Posterior vena cava (tissue), 2 donors: ENCODE data around the gene CA5A. TPM values are rescaled to one million over a fixed set of nuclear protein-coding genes. Genes with fewer than 3 reads are reported as not detected.

ENCODE experiments used
- DNase-seq: peaks from one replicate; pipeline ENCODE4 v3.0.0-alpha.2; 2020; ENCODE audit warnings: low spot score
- intact Hi-C, 2 donors: fragments of 100-400 bp; cut with DNase I; formaldehyde crosslinking; loops; one replicate each; pipeline versions ENCODE4 v1.14.1 to v1.14.2; 2022 to 2023
- total RNA-seq, 2 donors: library from RNA; stranded (reverse); fragmentation: NEBNext Ultra II Directional; extraction: Animal tissue kit (Norgen Biotek cat#: 25700); gene quantifications; one replicate each; pipeline ENCODE4 v1.2.1, GENCODE V29; 2021
- donor health status: DM: yes; HTN: yes; CAD: no.
- donor health status: DM: yes; HTN: yes; CAD: no.

The CA5A gene
- total RNA-seq, 2 donors from 2014 or later, result not detected

- intact Hi-C loops, result no loop called here
- no peak for DNase-seq
Observed at GRCh38 chr16:87966064-87966645, 29.8 kb upstream of the CA5A start.

DNA sequence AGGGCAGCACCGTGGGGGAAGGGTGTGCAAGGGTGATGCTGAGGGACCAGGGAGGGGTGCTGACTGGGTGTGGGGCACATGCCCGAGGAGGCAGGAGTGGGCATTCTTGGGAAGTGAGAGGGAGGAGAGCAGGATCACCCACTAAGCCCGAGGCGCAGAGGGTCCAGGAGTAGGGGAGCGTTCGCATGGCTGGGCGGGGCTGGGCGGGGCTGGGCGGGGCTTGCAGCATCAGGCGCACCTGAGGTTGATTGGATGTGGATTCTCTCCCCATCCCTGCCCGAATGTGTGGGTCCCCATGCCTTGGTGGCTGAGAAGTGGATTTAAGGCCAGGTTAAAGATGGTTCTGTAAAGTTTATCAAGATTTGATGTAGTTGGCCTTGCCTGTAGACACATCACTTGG is 29.1 kb upstream of the CA5A start:
- intact Hi-C loops, result no loop called here
- DNase-seq, result no peak

GRCh38 chr16:87964049-87964659 is 27.8 kb upstream of the CA5A start:
- intact Hi-C loops, result no loop called here

DNA sequence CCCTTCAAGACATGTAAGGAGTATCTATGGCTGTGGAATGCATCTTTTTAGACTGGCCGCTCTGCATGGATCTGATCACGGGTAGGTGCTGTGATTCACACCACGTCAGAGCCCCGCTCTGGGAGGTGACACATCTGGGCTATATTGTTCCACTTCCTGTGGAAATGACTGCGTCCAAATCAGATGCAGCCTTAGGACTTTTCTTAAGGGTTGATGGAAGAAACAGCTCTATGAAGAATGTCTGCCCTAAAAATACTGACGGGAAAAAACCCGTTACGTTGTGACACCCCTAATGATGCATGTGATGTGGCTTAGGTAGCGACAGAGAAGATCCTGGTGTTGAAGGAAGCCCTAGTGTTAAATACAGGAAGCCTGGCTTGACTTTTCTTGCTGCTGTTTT is 27.1 kb upstream of the CA5A start:
- DNase-seq, result no peak
- intact Hi-C loops, result no loop called here

More at GRCh38 chr16:87964049-87964659, 27.8 kb upstream of the CA5A start:
- no peak for DNase-seq

DNA sequence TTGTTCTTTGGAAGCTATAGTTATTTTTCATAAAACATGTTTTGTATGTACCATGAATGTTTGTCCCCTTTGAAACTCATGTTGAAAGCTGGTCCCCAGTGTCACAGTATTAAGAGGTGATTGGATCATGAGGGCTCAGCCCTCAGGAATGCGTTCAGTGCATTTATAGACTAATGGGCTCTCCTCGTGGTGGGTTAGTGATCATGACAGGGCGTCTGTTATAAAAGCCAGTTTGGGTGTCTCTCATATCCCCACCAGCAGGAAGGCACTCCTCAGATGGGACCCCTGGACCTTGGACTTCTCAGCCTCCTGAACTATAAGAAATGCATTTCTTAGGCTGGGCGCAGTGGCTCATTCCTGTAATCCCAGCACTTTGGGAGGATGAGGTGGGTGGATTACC is 25.3 kb upstream of the CA5A start:
- intact Hi-C loops, result no loop called here

DNA sequence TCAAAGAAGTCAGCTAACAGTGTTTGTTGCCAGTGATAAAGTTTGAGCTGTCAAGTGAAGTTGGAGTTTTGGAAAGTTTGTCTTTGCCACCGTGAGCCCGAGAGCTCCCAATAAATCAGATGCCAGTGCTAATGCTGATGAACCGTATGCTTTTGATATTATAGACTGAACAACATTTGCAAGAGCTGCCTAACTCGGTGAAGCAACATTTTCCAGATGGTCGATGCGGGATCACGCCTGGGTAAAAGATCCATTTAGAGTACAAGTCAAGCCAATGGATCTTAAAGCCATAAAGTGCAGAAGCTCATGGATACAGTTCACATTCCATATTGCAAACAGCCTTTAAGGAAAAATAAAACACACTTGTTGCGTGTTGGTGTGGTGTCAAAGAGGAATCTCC is 24.5 kb upstream of the CA5A start:
- intact Hi-C loops, result no loop called here
- no peak for DNase-seq

More for the DNA sequence above, 25.3 kb upstream of the CA5A start:
- no peak for DNase-seq

DNA sequence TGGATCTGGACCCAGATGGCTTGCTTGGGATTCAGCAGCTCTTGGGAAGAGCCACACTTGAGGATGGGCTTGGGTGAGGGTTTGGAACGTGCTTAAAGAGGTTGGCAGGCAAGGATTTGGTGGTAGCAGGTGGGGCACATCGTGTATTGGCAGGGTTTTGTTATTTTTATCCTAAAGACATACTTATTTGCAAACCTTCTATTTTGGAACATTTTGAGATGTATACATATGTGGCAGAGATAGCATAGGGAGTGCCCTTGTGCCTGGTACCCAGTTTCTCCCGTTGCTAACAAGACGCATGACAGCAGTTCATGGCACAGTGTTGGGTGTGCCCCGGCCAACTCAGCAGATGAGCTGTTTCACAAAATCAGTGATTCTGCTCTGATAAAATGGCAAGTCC is 24.0 kb upstream of the CA5A start:
- no peak for DNase-seq
- intact Hi-C loops, result no loop called here

DNA sequence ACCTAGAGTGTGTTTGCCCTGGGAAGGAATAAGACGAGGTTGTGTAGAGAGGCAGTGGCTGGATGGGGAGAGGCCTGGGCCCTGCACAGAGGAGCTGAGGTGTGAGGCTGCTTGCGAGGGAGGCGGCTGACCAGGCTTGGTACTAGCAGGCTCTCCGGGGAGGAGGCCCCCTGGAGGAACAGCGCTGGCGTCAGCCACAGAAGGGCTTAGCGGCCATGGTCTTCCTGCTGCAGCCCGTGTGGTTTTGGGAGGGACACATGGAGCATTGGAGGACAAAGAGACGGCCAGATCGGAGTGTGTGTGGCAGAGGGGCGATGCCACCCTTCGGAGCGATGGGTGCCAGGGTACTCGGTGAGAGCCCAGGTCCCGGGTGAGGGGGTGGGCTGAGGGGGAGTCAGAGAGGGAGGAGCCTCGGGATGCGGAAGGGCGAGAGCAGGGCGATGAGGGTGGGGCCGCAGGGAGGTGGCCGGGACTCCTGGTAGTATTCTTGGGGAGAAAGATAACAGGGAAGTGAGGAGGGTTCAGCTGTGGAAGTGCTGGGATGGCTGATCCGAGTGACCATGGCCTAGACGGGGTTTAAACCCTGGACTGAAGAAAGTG is 23.2 kb upstream of the CA5A start:
- no peak for DNase-seq
- intact Hi-C loops, result no loop called here

GRCh38 chr16:87958632-87959031 is 22.3 kb upstream of the CA5A start:
- intact Hi-C loops, result no loop called here
- no peak for DNase-seq

GRCh38 chr16:87957296-87958094 is 21.2 kb upstream of the CA5A start:
- intact Hi-C loops, result no loop called here
- DNase-seq, result no peak

DNA sequence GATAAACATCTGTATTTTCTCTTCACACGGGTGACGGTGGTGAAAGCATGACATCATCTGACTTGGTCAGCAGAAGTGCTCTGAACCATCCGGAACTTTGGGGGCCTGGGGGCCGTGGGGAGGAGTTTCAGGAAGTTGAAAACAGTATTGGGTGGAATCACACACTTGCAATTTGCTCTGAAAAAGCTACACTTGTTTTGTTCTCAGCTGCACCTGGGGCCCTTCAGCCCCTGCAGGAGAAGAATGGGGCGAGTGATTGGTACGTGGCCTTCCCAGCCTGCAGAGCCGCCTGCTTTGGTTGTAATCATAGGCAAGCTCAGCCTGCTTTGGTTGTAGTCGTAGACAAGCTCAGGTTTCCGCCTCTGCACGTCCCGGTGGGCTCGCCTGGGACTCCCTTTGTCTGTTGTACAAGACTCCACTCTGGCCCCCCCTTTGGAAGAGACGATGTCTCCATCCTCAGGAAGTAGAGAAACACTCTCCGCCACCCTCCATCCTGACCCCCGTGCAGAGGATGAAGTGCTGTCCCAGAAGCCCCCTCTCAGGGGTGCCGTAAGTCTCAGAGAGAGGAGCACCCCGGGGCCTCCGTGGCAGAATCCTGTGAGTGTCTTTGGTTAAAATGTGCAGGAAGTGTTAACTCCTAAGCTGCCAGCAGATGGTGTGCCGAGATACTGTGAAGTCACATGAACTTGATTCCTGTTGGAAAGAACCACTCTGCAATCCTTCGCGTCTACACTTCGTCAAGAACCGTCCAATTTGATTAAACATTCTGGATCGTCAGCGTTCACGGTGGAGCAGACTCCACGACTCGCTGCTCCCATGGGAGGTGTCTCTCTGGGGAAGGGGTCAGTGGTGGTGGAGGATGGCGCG is 20.3 kb upstream of the CA5A start:
- intact Hi-C loops, result no loop called here
- DNase-seq, result no peak

- intact Hi-C loops, result no loop called here
- no peak for DNase-seq
Observed at GRCh38 chr16:87956098-87956364, 19.7 kb upstream of the CA5A start.

DNA sequence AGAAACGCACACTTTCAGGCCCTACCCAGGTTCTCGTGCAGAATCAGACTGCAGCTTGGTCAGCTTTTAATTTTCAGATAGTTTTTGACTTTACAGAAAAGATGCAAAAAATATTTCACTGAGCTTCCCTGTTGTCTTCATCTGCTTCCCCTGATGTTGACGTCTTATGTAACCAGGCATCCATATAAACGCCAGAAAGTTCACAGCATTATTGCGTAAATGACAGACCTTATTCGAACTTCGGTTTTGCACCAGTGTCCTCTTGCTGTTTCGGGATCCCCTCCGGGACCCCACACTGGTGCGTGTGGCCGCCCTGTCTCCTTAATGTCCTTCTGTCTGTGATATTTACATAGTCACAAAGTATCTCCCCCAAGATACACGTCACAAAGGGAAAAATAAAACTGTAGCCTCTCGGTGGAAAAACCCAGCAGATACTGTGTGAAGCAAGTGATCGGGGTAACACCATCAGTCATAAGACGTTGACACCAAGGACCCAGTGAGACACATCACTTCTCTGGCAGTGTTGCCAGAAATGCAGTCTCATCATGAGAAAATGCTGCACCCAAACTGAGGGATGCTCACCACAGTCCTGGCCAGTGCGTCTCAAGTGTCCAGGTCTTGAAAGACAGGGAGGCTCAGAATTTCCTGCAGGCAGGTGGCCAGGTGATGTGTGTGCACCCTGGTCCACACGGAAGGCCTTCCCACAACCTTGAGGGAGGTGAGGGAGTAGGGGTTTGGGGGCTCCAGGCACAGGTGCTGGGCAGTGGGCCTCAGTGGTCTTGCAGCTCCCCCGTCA is 19.2 kb upstream of the CA5A start:
- DNase-seq, result no peak
- intact Hi-C loops, result no loop called here

GRCh38 chr16:87954826-87955225 is 18.5 kb upstream of the CA5A start:
- no peak for DNase-seq
- intact Hi-C loops, result no loop called here

- no peak for DNase-seq
- intact Hi-C loops, result no loop called here
Observed at GRCh38 chr16:87954361-87954760, 18.0 kb upstream of the CA5A start.

DNA sequence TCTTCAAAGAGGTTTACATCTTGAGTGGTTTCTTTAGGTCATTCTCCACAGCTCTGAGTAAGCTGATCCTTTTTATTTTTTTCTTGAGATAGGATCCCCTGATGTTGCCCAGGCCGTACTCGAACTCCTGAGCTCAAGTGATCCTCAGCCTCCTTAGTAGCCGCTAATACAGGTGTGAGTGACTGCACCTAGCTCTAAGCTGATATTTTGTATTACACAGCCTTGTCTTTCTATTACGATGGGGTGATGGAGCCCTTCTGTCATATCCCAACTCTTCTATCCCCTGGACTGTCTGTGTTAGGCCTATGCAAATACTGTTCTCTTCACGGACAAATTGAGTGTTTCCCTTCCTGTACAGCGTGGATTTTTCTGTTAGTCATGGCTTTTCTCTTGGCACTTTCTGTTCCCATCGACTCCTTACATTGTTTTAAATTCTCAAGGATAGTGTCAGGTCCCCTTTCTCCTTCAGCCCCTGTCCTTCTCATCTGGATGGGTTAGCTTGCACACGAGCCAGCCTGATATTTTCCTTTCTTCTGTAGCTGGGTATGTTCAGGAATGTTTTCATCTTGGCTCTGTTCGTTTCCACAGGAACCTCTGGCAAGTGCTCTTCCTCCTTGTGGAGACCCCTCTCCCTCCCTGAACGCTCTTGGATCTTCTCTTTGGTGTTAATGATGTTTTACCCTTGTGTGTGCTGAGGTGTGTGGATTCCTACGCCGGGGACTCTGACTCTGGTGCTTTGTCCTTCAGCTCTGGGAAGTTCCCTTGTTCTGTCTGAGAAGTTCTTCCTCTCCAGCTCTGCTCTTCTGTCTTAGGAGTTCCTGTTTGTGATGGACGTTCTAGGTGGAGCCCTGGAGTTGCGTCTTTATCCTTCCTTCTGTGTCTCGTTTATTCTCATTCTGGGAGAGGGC is 17.2 kb upstream of the CA5A start:
- intact Hi-C loops, result no loop called here
- DNase-seq, result no peak

DNA sequence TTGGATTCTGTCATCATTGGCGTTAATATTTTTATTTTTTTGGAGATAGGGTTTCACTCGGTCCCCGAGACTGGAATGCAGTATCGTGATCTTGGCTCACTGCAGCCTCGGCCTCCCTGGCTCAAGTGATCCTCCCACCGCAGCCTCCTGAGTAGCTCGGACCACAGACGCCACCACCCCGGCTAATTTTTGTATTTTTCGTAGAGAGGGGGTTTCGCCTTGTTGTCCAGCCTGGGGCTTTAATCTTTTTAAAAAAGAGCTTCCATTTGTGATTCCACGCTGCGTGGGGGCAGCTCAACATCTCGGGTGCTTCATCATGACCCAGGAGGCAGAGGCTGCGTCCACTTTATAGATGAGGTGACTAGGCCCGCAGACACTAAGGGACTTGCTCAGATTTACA is 16.4 kb upstream of the CA5A start:
- intact Hi-C loops, result no loop called here
- DNase-seq, result peak; percentile 71
